Suprapubic skin (tissue), 3 donors: ENCODE results near the gene RFX7.

ENCODE experiments used
- CTCF ChIP-seq, 2 donors: fragments of 200-600 bp in 1 of 2; fragments of 450-650 bp in 1 of 2; sonication (generic) in 1 of 2; IDR thresholded peaks; one replicate each; pipeline ENCODE4 v1.5.1; 2016 to 2019; ENCODE audit warnings: antibody characterized with exemption in 2 of 2, mild to moderate bottlenecking in 1 of 2, moderate library complexity in 1 of 2
- POLR2AphosphoS5 ChIP-seq, 3 donors: sonication (generic); formaldehyde crosslinking; IDR thresholded peaks; one replicate each; pipeline ENCODE4 v1.6.1; 2017; ENCODE audit warnings: antibody characterized with exemption in 3 of 3

DNA sequence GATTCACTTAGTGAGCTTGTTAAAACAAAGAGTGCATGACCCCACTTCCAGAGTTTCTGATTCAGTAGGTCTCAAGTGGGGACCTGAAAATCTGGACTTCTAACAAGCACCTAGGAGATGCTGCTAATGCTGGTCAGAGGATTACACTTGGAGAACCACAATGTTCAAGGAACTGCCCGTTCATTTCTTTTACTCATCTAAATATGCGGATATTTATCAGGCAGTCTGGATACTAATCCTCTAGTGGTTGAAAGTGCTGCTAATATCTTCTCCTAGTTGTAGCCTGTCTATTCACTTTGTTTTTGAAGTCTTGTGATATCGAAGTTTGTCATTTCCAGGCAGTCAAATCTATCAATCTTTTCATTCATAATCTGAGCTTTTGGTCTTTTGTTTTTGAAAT, 86.8 kb downstream of the RFX7 start:
- TF ChIP-seq CTCF (IDR thresholded peaks at IDR 0.05), result no peak
- no peak for TF ChIP-seq POLR2AphosphoS5 (IDR thresholded peaks at IDR 0.05)
